Activated gamma-delta T cell (primary cell): ENCODE measurements around the gene LDB3.

Source experiments
- DNase-seq: peaks from one replicate; lab custom pipeline; 2025; lab: John Stamatoyannopoulos, UW

The LDB3 gene

GRCh38 chr10:86759073-86759672 is 90.9 kb downstream of the LDB3 start:
- no peak for DNase-seq

GRCh38 chr10:86763404-86763803 is 95.1 kb downstream of the LDB3 start:
- no peak for DNase-seq

- DNase-seq = no peak
Measured at GRCh38 chr10:86765548-86765947, 97.2 kb downstream of the LDB3 start.

- no peak for DNase-seq
Measured at GRCh38 chr10:86768412-86769062, 100.2 kb downstream of the LDB3 start.

GRCh38 chr10:86769991-86770390 is 101.7 kb downstream of the LDB3 start:
- DNase-seq = no peak

- no peak for DNase-seq
Measured at GRCh38 chr10:86770412-86770960, 102.2 kb downstream of the LDB3 start.

- no peak for DNase-seq
Measured at GRCh38 chr10:86773498-86773897, 105.2 kb downstream of the LDB3 start.

- no peak for DNase-seq
Measured at GRCh38 chr10:86775056-86775869, 107.0 kb downstream of the LDB3 start.

- no peak for DNase-seq
Measured at GRCh38 chr10:86775870-86776180, 107.5 kb downstream of the LDB3 start.

GRCh38 chr10:86779220-86780017 is 111.1 kb downstream of the LDB3 start:
- no peak for DNase-seq

GRCh38 chr10:86782701-86783418 is 114.5 kb downstream of the LDB3 start:
- DNase-seq = no peak

- DNase-seq = no peak
Measured at GRCh38 chr10:86785037-86785436, 116.7 kb downstream of the LDB3 start.
